Stimulated activated CD8-positive, alpha-beta memory T cell treated with anti-CD3 and anti-CD28 coated beads, Interleukin-12 subunit alpha, Interleukin-12 subunit beta, amount 100 ng/mL, for 4 hours (primary cell): ENCODE measurements around the gene PHYH.
"Not testable (repeated sequence)": the region's sequence is repeated elsewhere in the genome, so short reads cannot be mapped to it uniquely, and the experiment has no call there.

Experiments used
- DNase-seq: peaks from one replicate; pipeline ENCODE4 v3.0.0-alpha.2; 2020; ENCODE audit warnings: low read depth

The PHYH gene

GRCh38 chr10:13321576-13321975 lies 21.7 kb upstream of the PHYH start:
- DNase-seq: no peak

- DNase-seq: no peak
These were observed 19.3 kb upstream of the PHYH start for GRCh38 chr10:13319166-13319565.

- DNase-seq: no peak
These were observed 17.6 kb upstream of the PHYH start for GRCh38 chr10:13317474-13317873.

- no peak for DNase-seq
These were observed 16.9 kb upstream of the PHYH start for GRCh38 chr10:13316635-13317311.

- DNase-seq: no peak
These were observed 15.5 kb upstream of the PHYH start for GRCh38 chr10:13315361-13315760.

GRCh38 chr10:13311177-13311575 lies 11.3 kb upstream of the PHYH start:
- no peak for DNase-seq

GRCh38 chr10:13310518-13311176 lies 10.8 kb upstream of the PHYH start:
- DNase-seq: no peak

- no peak for DNase-seq
These were observed 9.9 kb upstream of the PHYH start for GRCh38 chr10:13309792-13310191.

GRCh38 chr10:13308096-13308495 lies 8.2 kb upstream of the PHYH start:
- no peak for DNase-seq

GRCh38 chr10:13306103-13306502 lies 6.2 kb upstream of the PHYH start:
- DNase-seq: no peak

- DNase-seq: no peak
These were observed 3.1 kb upstream of the PHYH start for GRCh38 chr10:13302821-13303555.

GRCh38 chr10:13298748-13299436 lies 972 bp downstream of the PHYH start:
- DNase-seq: no peak

- DNase-seq: no peak
These were observed 3.4 kb downstream of the PHYH start for GRCh38 chr10:13296476-13296875.

- no peak for DNase-seq
These were observed 5.1 kb downstream of the PHYH start for GRCh38 chr10:13294784-13295183.

GRCh38 chr10:13291821-13292773 lies 7.8 kb downstream of the PHYH start:
- no peak for DNase-seq

GRCh38 chr10:13291061-13291460 lies 8.8 kb downstream of the PHYH start:
- DNase-seq: no peak

- DNase-seq: no peak
These were observed 15.8 kb downstream of the PHYH start for GRCh38 chr10:13284050-13284449.

GRCh38 chr10:13282348-13282747 lies 17.5 kb downstream of the PHYH start:
- not testable (repeated sequence) for DNase-seq

GRCh38 chr10:13276749-13277365 lies 23.0 kb downstream of the PHYH start:
- DNase-seq: no peak

GRCh38 chr10:13276146-13276545 lies 23.7 kb downstream of the PHYH start:
- DNase-seq: not testable (repeated sequence)

- no peak for DNase-seq
These were observed 27.7 kb downstream of the PHYH start for GRCh38 chr10:13272164-13272571.
